Medulla oblongata (tissue), 1 donor: Measurements from ENCODE around the gene FBN1.
A peak's percentile ranks its signal among the peaks of the same experiment; 100 is the strongest.

Source experiments
- DNase-seq: peaks from one replicate; pipeline ENCODE4 v3.0.0-alpha.2; 2015; ENCODE audit errors: extremely low spot score

Gene FBN1

DNA sequence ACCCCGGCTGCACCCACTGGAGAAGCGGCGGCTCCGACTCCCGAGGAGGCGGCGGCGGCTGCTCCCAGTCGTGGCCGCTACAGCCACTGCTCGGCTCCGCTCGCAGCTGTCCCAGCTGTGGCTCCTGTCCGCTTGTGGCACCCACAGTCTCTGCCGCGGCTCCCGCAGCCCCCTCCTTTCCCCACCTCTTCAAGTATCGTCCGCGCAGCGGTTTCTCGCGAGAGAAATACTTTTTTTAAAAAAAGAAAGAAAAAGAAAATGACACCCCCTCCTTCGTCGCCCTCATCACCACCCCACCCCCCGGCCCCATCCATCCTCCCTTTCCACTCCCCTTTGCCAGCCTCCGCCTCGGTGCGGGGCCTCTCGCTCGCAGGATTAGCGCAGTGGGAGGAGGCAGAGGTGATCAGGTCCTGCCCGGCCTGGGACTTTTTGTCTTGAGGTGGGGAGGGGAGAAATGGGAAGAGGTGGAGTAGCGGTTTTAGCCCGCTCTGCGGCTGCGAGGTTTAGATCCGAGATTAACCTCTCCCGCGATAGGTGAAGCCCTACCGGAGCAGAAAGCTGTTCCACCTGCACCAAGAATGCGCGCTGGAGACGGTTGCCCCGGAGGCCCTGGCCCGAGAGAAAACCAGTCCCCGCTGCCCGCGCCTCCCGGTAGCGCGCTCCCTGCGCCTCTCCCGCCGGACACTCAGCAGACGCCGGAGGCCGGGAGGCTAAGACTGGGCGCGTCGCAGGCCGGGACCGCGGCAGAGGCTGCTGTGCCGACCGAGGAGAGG lies at the start of gene FBN1:
FBN1 (minus strand) TSS at position 152 of the 773 bp plus-strand sequence. CDS start 940 bp downstream, outside the sequence.
- peak; percentile 75 for DNase-seq

DNA sequence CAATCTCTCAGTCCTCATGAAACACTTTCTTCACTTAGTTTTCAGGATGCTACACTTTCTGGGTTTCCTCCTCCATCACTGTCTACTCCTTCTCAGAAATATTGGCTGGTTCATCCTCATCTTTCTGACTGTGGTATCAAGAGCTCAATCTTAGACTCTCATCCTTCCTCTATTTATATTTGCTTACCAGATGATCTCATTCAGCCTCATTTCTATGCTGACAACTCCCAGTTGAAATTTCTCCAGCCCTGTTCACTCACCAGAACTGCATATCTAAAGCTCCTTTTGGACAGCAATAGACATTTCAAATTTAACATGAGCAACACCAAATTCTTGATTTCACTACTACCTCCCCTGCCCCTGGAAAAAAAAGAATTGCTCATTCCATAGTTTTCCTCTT lies 48.0 kb upstream of the FBN1 start:
- no peak for DNase-seq

DNA sequence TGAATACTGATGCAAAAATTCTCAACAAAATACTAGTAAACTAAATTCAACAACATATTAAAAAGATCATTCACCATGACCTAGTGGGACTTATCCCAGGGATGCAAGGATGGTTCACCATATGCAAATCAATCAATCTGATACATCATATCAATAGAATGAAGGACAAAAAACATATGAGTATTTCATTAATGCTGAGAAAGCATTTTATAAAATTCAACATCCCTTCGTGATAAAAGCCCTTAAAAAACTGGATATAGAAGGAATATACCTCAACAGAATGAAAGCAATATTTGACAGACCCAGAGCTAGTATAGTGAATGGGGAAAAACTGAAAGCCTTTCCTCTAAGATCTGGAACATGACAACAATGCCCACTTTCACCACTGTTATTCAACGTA lies 43.0 kb upstream of the FBN1 start:
- DNase-seq: no peak

DNA sequence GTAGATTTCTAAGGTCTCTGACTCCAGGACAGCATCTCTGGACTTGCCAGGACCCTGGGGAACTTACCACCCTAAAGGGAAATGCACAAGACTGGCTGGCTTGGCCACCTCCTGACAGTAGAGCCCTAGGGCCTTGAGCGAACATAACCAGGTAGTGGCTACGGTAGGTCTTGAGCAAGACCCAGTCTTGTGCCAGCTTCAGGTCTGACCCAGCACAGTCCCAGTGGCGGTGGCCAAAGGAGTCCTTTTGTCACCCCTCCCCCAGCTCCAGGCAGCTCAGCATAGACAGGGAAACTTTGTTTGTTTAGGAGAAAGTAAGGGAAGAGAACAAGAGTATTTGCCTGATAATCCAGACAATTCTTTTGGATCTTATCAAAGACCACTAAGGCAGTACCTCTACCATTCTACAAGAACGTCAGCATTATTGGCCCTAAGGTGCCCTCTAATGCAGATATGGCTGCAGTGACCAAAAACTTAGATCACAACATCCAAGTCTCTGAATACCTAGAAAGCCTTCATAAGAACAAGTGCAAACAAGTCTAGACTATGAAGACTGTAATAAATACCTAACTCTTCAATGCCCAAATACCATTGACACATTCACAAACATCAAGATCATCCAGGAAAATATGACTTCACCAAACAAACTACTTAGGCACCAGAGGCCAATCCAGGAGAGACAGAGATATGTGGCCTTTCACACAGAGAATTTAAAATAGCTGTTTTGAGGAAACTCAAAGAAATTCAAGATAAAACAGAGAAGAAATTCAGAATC lies 38.7 kb upstream of the FBN1 start:
- no peak for DNase-seq

DNA sequence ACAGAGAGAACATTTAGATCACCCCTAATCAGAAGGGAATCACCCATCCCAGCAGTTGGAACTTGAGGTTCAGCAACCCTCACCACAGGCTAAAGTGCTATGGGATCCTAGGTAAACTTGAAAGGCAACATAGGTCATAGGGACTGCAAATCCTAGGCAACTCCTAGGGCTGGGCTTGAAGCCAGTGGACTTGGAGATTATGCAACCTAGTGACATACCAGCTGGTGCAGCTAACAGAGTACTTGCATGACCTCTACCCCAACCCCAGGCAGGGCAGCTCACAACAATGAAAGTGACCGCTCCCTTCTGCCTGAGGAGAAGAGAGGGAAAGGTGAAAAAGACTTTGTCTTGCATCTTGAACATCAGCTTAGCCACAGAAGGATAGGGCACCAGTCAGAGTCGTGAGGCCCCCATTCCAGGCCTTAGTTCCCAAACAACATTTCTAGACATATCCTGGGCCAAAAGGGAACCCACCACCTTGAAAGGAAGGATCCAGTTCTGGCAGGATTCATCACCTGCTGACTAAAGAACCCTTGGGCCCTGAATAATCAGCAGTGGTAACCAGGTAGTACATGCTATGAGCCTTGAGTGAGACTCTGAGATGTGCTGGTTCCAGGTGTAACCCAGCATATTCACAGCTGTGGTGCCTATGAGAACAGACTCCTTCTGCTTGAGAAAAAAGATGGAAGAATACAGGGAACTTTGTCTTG lies 37.6 kb upstream of the FBN1 start:
- no peak for DNase-seq

DNA sequence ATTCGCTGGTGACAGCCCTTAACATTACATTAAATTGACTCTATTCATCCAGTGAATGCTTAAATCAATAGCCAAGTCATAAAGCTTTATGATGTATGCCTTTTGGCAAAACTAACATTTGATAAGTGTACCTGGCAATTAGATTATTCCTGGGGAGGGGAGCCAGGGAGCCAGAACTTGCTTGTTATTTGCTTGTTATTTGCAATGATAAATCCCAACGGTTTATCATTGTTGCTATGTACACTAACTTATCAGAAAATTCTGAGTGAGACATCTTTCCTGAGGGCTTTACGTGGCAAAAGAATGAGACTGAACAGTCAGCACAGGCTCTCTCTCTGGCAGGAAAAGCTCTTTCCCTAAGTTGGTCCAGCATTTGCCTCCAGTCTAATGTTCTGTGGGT lies 35.8 kb upstream of the FBN1 start:
- DNase-seq: no peak

DNA sequence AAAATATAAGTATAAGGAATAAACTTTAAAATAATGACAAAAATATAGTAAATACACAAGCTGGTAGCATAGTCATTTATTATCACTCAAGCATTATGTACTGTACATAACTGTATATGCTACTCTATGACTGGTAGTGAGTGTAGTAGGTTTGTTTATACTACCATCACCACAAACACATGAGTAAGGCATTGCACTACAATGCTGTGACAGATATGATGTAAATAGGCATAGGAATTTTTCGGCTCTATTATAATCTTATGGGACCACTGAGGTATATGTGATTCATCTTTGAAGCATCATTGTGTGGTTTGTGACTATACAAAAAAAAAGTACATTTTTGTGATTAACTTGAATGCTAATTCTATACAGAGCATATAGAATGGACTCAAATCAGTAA lies 35.3 kb upstream of the FBN1 start:
- DNase-seq: no peak

DNA sequence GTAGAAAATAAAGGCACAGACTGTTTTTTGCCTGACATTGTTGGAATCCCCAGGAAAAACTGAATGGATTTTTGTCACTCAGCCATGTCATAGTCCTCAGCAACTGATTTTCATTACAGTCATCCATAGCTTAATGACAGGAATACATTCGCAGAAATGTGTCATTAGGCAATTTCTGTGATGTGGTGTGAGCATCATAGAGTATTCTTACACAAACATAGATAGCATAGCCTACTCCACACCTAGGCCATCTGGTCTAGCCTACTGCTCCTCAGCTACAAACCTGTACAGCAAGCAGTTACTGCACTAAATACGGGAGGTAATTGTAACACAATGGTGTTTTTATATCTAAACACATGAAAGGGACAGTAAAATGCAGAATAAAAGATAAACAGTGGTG lies 34.4 kb upstream of the FBN1 start:
- no peak for DNase-seq

DNA sequence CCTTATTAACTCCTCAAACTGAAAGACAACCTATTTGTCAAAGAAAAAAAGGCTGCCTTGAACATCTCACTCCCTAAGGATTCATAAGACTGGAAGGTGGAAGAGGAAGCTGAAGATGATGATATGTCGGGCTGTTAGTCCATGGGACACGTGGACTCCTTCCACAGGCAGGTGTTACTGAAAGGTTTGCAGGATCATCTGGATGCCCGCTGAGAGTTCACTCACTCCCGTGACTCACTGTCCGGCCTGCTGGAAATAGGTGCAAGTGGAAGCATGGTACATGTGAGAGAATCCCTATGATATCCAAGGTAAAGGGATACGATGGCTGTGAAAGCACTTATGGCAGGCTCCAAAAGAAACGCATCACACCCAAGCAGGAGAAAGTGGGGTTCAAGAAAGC lies 33.3 kb upstream of the FBN1 start:
- no peak for DNase-seq

DNA sequence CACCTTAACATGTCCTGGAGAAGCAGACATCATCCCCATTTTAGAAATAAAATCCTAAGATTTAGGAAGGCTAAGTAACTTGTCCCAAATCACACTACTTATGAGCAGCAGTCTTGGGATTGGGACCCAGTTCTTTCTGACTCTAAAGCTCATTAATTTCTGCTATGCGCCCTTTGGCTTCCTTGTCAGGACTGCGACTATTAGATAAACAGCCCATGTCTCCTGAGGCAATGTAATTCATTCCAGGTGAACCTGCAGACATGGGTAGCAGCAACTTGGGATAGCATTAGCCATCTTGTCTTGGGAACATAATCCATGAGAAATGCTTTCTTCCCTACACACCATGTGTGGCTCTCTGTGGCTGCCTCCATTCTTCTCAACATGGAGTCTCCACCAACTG lies 32.3 kb upstream of the FBN1 start:
- DNase-seq: no peak

DNA sequence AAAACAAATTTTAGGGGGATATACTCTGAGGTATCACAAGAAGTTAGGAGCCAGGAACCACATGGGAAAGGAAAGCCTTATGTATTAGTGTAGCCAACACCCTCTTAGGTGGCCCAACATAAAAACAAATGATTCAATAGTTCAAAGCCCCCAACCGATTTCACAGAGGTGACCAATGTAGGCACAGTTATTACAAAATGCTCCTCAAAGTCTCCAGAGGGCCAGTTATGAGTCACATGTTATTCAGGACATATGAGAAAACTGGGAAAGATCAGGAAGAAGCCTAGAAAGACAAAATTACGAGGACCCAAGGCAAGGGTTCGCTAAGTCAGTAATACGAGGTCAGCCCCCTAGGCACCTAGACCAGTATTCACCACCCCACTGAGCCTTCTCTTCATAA lies 29.9 kb upstream of the FBN1 start:
- no peak for DNase-seq

DNA sequence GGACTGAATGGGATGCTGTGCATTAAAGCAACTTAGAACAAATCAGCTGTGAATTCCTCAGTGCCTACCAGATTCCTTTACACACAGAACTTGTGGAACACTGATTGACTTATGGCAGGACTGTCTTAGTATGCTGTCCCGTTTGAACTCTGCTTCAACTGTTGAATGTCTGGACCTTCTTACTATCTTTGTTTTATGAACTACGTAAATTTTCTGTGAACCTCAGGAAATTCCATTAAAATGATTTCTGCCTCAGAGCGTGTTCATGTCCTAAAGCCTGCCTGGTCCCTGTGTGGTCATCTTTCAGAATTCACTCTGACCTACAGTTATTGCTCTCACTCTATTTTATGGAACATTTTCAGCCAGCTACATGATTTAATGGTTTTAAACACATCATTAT lies 29.4 kb upstream of the FBN1 start:
- DNase-seq: no peak

DNA sequence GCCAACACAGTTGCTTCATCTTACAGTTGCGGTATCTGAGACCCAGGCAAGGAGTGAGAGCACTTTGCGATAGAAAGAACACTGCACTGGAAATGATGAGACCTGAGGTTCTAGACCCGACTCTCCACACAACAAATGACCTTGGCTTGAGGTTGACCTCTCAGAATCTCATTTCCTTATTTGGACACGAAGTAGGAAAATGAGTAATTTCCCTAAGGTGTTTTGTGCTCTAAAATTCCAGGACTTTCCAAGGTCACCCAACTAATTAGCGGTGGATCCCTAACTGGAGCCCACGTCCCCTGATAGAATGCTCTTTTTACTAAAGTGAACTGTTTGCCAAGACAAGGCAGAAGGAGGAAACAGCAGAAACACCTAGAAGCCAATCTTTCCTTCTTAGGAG lies 26.7 kb upstream of the FBN1 start:
- no peak for DNase-seq

DNA sequence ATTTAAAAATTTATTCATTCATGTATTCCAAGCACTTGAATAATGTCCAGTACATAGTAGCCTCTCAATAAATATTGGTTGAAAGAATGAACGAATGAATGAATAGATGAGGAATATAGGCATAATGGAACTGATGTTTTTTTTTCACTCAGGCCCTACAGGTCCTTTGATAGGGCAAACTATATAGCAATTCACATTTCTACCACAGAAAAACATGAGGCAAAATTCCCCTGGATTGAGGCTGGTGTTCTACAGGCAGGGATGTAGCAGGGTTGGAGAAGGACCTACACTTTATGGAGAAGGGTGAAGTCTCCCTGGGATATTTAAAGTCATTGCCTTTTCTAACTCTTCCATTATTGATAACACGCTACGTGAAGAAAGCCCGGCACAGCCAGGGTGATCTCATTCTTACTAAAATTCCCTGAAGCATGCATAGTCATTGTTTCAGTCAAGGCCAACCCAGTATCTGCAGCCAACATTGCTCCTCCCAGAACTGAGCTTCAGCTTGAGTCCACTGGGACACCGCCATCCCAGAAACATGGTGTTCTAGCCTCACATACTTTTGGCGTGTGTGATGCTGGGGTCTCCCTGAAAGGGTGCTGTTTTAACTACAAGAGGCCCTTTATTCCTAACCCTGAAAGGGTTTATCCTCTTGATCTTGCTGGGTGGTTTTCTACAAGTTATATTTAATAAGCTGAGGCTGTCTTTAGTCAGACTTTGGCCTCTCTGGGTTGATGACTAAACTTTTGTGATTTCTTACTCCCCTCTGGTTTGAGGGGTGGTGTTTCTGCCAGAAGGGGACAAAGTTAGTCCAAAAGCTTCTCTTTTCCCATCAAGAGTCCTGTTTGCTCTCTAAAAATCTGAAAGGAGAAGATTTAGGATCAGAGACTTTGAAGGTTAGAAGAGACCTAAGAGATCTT lies 25.9 kb upstream of the FBN1 start:
- DNase-seq: no peak

DNA sequence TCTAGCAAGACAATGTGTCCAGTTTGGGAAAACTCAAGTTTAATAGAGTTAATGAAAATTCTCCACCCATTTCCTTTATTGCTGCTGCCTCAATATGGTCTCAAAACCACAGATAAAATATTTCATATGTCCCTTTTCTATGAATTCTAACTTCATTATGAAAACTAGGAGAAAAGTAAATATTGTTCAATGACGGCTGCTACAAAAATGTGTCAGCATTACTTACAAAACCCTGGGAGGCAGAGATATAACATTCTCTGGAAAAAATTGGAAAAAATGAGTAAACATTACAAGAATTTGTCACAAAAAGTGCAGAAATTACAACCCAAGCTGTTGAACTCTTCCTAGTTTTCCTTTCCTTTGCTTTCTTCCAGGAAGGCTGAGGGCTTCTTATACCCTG lies 22.2 kb upstream of the FBN1 start:
- DNase-seq: no peak

DNA sequence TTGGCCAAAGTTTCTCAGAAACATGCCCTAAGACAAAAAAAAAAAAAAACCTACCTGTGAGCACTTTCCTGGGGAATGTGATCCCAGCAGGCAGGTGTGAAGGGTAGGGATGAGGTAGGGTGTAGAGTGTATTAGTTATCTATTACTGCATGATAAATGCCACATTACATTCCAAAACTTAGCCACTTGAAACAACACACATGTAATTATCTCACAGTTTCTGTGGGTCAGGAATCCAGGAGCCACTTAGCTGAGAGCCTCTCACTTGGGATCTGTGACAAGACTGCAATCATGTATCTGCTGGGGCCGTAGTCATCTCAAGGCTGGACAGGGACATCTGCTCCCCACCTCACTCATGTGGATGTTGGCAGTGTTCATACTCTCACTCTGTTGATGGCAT lies 18.9 kb upstream of the FBN1 start:
- no peak for DNase-seq

DNA sequence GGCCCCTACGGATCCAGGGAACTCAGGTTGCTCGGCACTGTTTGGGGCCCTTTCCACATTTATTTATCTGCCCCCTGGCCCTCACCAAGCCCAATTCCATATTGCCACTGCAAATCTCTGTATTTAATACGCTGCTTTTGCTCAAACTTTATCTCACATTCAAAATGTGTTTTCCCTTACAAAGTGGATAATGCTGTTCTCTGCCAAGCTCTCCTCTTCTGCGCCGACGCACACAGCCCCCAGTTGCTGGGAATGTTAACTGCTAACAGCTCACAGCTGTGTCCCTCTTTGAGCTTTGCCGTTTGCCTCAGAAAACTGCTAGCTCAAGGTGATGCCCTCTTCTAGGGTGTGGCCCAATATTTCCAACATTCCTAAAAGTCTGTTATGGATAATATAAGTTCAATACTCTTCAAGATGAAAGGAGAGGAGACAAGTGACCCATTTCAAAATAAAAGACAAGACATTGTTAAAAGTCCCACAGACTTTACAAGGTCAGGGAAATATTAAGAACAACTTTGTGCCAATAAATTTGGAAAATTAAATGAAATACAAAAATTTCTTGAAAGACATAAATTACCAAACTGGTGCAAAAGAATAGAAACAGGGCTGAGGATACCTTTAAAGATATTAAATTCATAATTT lies 12.6 kb upstream of the FBN1 start:
- DNase-seq: no peak

DNA sequence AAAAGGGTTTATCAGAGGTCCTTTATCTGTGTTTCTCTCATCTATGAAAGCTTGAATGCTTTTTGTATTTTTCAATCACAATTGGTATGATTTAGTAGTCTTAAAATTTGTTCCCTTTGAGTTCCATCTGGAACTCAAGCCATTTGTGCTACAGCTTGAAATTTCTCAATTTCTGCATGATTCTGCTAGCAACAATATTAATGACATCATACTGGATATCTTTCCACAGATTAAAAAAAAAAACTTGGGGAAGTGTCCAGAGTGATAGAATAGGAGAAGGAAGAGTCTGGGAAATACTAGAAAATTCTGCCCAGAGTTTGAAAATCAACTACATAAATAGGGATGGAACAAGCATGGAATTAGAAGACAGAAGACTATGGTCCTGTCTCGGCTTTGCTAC lies 9.3 kb upstream of the FBN1 start:
- DNase-seq: no peak

DNA sequence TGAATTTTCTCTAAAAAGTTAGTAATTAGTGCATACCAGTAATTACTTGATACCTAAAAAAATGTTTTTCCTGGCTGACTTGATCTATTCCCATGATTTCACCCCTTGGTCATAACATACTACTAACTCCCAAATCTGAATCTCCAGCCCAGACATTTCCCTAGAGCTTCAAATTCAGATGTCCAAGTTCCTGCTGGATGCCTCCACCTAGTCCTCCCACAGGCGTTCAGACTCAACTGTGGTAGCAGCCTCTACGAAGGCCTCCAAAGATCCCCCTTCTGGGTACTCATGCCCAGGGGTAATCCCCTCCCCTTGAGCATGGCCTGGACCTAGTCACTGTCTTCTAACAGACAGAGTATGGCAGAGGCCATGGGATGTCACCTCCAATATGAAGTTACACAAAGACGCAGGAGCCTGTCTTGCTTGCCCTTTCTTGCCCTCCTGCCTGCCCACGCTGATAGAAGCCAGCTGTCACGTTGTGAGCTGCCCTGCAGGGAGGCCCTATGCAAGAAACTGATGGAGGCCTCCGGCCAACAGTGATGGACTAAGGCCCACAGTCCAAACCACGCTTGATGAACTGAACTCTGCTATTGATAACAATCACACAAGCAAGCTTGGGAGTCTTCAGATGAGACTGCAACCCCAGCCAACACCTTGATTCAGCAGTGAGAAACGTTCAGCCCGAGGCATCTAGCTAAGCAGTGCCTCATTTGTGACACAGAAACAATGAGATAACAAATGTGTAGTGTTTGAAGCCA lies 8.6 kb upstream of the FBN1 start:
- DNase-seq: no peak

DNA sequence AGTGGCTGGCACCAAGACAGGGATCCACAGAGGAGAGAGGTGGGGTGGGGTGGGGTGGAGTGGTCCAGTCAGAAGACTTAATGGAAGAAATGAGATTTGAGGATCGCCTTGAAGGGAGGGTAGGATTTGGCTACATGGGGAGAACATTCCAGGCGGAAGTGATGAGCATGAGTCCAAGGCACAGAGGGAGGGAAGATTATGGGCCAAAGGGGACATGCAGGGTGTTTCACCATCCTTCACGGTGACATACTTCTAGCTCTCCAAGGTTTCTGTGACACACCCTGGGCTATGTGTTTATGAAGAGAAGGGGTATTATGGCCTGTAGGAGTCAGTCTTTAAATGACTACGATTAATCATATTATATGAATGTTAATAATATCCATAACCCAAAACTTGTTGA lies 7.7 kb upstream of the FBN1 start:
- DNase-seq: no peak
